MM.1S (cell line): ENCODE measurements around the gene C1orf21.

Experiments used
- CTCF ChIP-seq: fragments of 300-600 bp; sonication (generic); IDR thresholded peaks from 2 replicates; pipeline ENCODE4 v1.5.1; 2016; ENCODE audit warnings: antibody characterized with exemption, low read length, mixed read lengths
- EZH2phosphoT487 ChIP-seq: fragments of 300-600 bp; sonication (generic); IDR thresholded peaks from 2 replicates; pipeline ENCODE4 v1.6.1; 2018; ENCODE audit warnings: antibody characterized with exemption, low read length

GRCh38 chr1:184533049-184533448 is 146.2 kb downstream of the C1orf21 start:
- TF ChIP-seq EZH2phosphoT487 (no peak), CTCF (no peak)
